ACHN (cell line): Measurements from ENCODE around the gene EIF2AK3.
A peak's percentile ranks its signal among the peaks of the same experiment; 100 is the strongest.
"Not testable (repeated sequence)": the region's sequence is repeated elsewhere in the genome, so short reads cannot be mapped to it uniquely, and the experiment has no call there.

ENCODE experiments used
- DNase-seq: peaks from one replicate; pipeline ENCODE4 v3.0.0-alpha.2; 2015
- in situ Hi-C: cut with HindIII; loops from 2 replicates; pipeline ENCODE4 v1.10.0; 2017; ENCODE audit warnings: low sequenced_read_pairs, low pct_ligation_motif_present, low pct_unique_long_range_greater_than_20kb

Gene EIF2AK3

DNA sequence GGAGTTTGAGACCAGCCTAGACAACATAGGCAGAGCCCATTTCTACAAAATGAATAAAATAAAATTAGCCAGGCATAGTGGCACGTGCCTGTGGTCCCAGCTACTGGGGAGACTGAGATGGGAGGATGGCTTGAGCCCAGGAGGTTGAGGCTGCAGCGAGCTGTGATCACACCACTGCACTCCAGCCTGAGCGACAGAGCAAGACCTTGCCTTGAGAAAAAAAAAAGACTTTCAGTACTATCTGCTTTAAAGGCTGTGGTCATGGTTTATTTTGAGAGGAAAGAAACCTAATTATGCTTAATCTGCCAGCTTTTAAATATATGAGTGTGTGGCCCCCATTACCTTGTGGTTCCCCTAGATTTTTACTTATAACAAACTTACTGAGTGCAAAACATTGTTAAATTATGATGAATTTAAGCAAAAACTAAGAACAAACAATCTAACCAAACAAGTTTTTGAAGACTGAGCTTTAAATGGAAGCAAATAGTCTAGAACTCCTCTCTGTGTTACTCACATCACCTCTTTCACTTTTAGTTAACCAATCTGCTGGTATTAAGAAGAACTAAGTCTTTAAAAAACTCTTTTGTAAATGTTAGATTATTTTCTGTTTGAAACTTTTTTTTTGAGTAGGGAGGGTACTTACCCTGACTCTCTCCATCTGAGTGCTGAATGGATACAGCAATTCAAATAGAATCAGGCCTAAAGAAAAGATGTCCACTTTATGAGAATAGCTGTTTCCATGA is 65.4 kb downstream of the EIF2AK3 start:
- DNase-seq, result no peak
- in situ Hi-C loops, result no loop called here

GRCh38 chr2:88560619-88561307 is 66.5 kb downstream of the EIF2AK3 start:
- no peak for DNase-seq
- in situ Hi-C loops, result no loop called here

GRCh38 chr2:88557290-88557689 is 70.0 kb downstream of the EIF2AK3 start:
- in situ Hi-C loops, result no loop called here
- DNase-seq, result no peak

GRCh38 chr2:88556026-88556425 is 71.2 kb downstream of the EIF2AK3 start:
- in situ Hi-C loops, result no loop called here
- no peak for DNase-seq

- peak; percentile 31 for DNase-seq
- in situ Hi-C loops, result no loop called here
Observed at GRCh38 chr2:88554189-88554588, 73.1 kb downstream of the EIF2AK3 start.

- in situ Hi-C loops, result no loop called here
- no peak for DNase-seq
Observed at GRCh38 chr2:88549616-88550292, 77.5 kb downstream of the EIF2AK3 start.

- in situ Hi-C loops, DNase-seq: not testable (repeated sequence)
Observed at GRCh38 chr2:88546291-88546690, 81.0 kb downstream of the EIF2AK3 start.

- in situ Hi-C loops, result no loop called here
- peak; percentile 49 for DNase-seq
Observed at GRCh38 chr2:88545118-88545517, 82.1 kb downstream of the EIF2AK3 start.

DNA sequence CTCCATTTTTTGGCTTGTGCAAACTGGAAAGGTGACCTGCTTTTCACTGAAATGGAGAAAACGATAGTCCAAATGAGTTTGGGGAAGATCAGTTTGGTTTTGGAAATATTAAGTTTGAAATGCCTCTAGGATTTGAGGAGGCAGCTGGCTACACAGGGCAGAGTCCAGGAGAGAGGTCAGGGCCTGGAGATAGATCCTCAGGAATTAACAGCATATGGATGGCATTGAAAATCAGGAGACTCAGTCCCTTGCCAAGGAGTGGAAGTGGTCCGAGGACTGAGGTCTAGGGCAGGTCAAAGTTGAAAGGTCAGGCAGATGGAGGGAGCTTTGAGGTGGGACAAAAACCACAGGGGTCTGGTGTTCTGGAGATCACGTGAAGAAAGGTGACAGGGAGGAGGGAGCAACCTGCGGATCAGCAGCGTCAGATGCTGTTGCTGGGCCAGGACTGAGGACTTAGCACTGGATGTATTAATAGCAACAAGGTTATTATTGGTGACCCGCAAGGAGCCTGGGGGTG is 83.7 kb downstream of the EIF2AK3 start:
- in situ Hi-C loops, result no loop called here
- no peak for DNase-seq

- in situ Hi-C loops, result no loop called here
- DNase-seq, result no peak
Observed at GRCh38 chr2:88542668-88543067, 84.6 kb downstream of the EIF2AK3 start.

- DNase-seq, result peak; percentile 77
- in situ Hi-C loops, result no loop called here
Observed at GRCh38 chr2:88540346-88540745, 86.9 kb downstream of the EIF2AK3 start.

GRCh38 chr2:88538362-88538917 is 88.8 kb downstream of the EIF2AK3 start:
- DNase-seq, result peak; percentile 8
- in situ Hi-C loops, result no loop called here

DNA sequence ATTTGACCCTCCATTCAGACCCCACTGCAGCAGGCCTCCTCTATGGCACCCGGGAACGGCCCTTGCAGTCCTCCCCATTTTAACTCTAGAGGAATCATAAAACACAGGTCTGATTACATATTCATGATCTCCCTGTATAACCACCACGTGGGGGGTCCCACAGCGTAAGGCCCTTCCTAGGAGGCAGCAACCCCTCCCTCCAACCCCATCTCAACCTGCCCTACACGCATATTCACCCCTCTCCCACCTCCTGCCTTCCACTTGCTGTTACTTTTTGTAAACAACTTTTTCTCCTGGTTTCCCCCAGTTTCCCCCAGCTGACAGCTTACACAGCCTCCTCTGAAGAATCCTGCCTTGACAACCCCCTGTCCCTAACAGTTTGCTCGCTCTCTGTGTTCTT is 89.6 kb downstream of the EIF2AK3 start:
- in situ Hi-C loops, result no loop called here

GRCh38 chr2:88530081-88530480 is 97.2 kb downstream of the EIF2AK3 start:
- in situ Hi-C loops, result no loop called here

More for the DNA sequence above, 89.6 kb downstream of the EIF2AK3 start:
- DNase-seq, result no peak

GRCh38 chr2:88521445-88522073 is 105.7 kb downstream of the EIF2AK3 start:
- in situ Hi-C loops, result no loop called here
- no peak for DNase-seq

More at GRCh38 chr2:88530081-88530480, 97.2 kb downstream of the EIF2AK3 start:
- no peak for DNase-seq

GRCh38 chr2:88517759-88518201 is 109.5 kb downstream of the EIF2AK3 start:
- no peak for DNase-seq

More at GRCh38 chr2:88517759-88518201, 109.5 kb downstream of the EIF2AK3 start:
- in situ Hi-C loops, result no loop called here
